Activated T-cell treated with anti-CD3 and anti-CD28 coated beads, Interleukin-2, amount 50 U/mL, for 72 hours (primary cell): ENCODE data around the gene GRIA1. TPM values are rescaled to one million over a fixed set of nuclear protein-coding genes. Genes with fewer than 3 reads are reported as not detected.

Source experiments
- ATAC-seq, 2 donors: fragments of 150-1000 bp; cut with Tn5 transposase; replicated peaks in 1 of 2; 2 replicates each; pipeline ENCODE4 v1.10.0; 2021; ENCODE audit warnings: moderate library complexity in 2 of 2, mild to moderate bottlenecking in 1 of 2
- DNase-seq, 2 donors: peaks; one replicate each; pipeline ENCODE4 v3.0.0; 2021 to 2022; ENCODE audit warnings: mixed read lengths in 1 of 2
- H3K27ac Mint-ChIP-seq: one replicate; pipeline ENCODE4 v1.8.0; 2022; ENCODE audit warnings: mild to moderate bottlenecking, moderate library complexity, mixed read lengths
- H3K27me3 Mint-ChIP-seq: one replicate; pipeline ENCODE4 v1.8.0; 2022; ENCODE audit warnings: low read depth, mixed read lengths
- H3K36me3 Mint-ChIP-seq, 2 donors: one replicate each; pipeline ENCODE4 v1.8.0; 2022; ENCODE audit warnings: mixed read lengths in 2 of 2, mild to moderate bottlenecking in 1 of 2; ENCODE audit not compliant: insufficient read depth in 2 of 2
- H3K4me1 Mint-ChIP-seq: one replicate; pipeline ENCODE4 v1.8.0; 2022; ENCODE audit warnings: low read depth, mixed read lengths
- H3K4me3 Mint-ChIP-seq, 2 donors: one replicate each; pipeline ENCODE4 v1.8.0; 2022; ENCODE audit warnings: mild to moderate bottlenecking in 2 of 2, mixed read lengths in 2 of 2, moderate library complexity in 2 of 2
- H3K9me3 Mint-ChIP-seq, 2 donors: one replicate each; pipeline ENCODE4 v1.8.0; 2022; ENCODE audit warnings: mixed read lengths in 2 of 2
- total RNA-seq, 2 donors: library from RNA; stranded (reverse); gene quantifications; one replicate each; pipeline ENCODE4 v1.2.3, GENCODE V29; 2022

The GRIA1 gene
- total RNA-seq, 2 donors from 2014 or later: not detected

DNA sequence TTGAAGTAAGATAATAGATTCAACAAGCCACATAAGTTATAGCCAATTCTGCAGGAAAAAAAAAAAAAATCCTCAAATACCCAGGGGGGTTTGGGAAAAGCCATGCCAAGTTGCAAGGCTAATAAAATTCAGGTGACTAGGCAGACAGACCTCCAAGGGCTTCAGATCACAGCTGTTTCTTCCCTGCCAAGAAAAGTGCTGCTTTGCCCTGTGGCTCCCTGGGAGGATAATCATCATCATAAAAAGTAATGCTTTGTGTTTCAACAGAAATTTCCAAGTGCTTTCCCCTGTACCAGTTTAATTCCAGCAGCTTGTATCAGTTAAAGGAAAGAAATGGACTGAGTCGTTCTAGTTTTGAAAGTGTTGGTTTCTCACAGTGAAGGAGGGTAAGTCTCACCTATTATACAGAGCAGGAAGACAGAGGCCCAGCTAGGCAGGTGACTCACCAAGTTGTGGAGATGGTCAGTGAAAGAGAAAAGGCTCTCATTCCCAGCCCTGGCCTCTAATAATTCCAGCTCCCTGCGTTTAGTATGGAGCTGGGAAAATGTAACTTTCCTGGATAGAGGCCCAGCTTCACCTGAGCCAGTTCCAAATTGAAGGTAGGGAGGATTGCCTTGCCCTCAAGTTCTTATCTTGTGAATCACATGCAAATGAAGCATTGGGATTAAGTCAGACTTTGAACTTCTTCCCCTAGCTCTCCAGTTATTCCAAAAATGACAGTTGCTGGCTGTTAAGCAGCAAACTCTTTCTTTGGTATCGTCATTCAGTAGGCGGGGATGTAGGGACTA is 263.4 kb downstream of the GRIA1 start:
- no peaks in the 10 kb centered on the region for H3K36me3 Mint-ChIP-seq

DNA sequence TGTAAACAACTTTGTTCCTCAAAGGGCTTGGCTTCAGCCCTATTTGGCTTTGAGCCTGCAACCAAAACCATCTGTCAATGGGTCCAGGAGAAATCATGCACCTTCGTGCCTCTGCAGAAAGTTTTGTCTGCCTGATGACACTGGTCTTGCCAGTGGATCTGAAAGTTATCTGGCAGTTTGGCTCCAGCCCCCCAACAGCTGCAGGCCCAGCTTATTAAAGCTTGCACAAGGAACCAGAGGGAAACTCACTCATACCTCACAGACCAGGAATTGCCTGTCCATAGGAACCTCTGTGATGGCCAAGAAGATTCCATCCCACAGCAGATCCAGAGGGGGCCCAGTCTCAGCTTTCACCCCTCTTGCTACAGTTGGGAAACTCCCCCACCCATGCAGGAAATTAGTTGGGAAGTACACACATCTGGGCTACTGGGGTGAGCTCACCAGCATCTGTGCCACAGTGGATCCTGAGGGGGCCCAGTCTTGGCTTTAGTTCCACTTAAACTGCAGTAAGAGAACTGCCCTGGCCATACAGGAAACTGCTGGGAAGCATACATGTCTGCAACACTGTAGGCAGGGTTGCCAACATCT is 265.5 kb downstream of the GRIA1 start:
- Mint-ChIP-seq H3K27me3 (no peaks in the 10 kb centered on the region), H3K4me1 (no peaks in the 10 kb centered on the region), H3K9me3 (peaks cover 3 to 7% of the 10 kb centered on the region in 2 donors), H3K36me3 (no peaks in the 10 kb centered on the region), H3K27ac (no peak overlapping the region), H3K4me3 (no peak overlapping the region)
- DNase-seq (no peak), ATAC-seq (no peak)

More for the DNA sequence above, 263.4 kb downstream of the GRIA1 start:
- no peaks in the 10 kb centered on the region for H3K27me3 Mint-ChIP-seq
- no peaks in the 10 kb centered on the region for H3K4me1 Mint-ChIP-seq
- DNase-seq (no peak), ATAC-seq (no peak)
- no peak overlapping the region for H3K4me3 Mint-ChIP-seq
- peaks cover 3% of the 10 kb centered on the region in 2 donors for H3K9me3 Mint-ChIP-seq
- H3K27ac Mint-ChIP-seq: no peak overlapping the region

DNA sequence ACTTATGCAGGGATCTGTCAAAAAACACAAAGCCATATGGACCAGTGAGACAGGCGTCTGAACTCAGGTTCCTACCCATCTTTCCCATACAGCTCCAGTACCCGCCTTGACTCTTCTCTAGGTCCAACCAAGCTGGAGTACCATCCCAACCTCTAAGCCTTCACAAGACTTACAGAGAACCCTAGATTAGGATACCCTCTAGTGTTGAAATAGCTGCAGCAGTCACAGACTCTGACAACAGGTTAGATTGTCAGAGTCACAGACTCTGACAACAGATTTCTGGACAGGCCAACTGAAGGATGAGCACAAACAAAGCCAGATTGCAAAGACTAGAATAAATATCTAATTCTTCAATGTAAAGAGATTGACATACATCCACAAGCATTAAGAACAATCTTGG is 266.1 kb downstream of the GRIA1 start:
- H3K4me1 Mint-ChIP-seq: no peaks in the 10 kb centered on the region
- no peaks in the 10 kb centered on the region for H3K36me3 Mint-ChIP-seq
- H3K27me3 Mint-ChIP-seq: no peaks in the 10 kb centered on the region
- H3K27ac Mint-ChIP-seq: no peak overlapping the region
- DNase-seq: no peak
- H3K4me3 Mint-ChIP-seq: no peak overlapping the region
- no peak for ATAC-seq
- H3K9me3 Mint-ChIP-seq: peaks cover 3 to 8% of the 10 kb centered on the region in 2 donors

DNA sequence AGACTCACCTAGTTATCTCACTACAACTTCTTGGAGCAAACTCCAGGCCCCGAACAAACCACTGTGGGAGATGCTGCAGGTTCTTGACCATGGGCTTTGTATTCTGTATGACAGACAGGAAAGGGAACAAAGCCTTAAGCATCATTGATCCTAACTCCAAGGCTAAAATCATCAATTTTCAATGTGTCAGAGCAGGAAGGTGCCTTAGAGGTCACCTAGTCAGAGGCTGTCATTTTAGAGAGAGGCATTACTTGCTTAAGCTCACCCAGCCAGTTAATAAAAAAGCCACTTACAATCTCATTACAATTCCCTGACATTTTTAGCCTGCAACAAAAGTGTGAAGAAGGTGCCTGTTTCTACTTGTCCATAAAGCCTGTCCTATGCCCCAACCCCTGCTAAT is 275.5 kb downstream of the GRIA1 start:
- H3K27ac Mint-ChIP-seq: no peak overlapping the region
- DNase-seq (no peak), ATAC-seq (no peak)
- H3K36me3 Mint-ChIP-seq: no peaks in the 10 kb centered on the region
- H3K4me3 Mint-ChIP-seq: no peak overlapping the region
- H3K9me3 Mint-ChIP-seq: peaks cover under 1 to 4% of the 10 kb centered on the region in 2 donors
- H3K27me3 Mint-ChIP-seq: no peaks in the 10 kb centered on the region
- H3K4me1 Mint-ChIP-seq: no peaks in the 10 kb centered on the region

DNA sequence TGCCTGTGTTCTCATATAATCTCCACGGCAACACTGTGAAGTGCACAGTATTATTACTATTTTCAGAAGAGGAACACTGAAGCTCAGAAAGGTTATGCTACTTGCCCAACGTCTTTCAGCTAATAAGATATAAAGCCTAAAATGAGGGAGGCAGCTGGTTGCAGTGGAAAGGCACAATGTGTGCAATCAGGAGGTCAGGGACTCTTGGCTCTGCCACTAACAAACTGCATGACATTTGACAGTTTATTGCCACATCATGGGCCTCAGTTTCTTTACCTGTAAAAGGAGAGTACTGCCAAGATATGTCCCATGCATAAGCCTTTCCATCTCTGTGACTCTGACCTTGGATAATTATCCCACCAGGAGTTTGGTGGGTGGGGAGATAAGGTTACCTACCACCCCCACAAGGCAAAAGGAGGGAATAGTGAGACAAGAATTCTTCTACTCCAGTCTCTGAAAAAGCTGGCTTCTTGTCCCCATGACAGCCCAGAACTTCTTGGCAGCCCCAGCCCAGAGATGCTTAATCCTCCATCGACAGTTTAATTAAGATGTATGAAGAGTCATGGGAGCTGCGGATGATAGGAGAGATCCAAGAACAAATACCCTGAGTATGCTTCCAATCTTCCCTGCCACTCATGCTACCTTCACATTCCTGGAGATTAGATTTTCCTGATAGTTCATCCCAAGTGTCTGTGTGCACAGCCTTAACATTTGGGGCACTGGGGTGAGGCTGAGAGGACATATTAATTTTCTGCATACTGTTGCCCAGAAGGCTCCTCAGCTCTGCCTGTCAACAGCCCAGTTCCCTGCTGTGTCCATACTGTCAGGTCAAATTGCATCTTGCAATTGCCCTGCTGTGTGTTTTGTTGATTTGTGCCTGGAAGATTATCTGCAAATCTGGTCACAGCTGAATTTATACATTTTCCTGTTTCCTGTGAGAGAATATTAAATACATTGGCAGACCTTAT is 277.0 kb downstream of the GRIA1 start:
- Mint-ChIP-seq H3K4me1 (no peaks in the 10 kb centered on the region), H3K27ac (no peak overlapping the region), H3K9me3 (peaks cover 0 to 4% of the 10 kb centered on the region in 2 donors), H3K4me3 (no peak overlapping the region), H3K27me3 (no peaks in the 10 kb centered on the region), H3K36me3 (no peaks in the 10 kb centered on the region)
- no peak for DNase-seq
- no peak for ATAC-seq

DNA sequence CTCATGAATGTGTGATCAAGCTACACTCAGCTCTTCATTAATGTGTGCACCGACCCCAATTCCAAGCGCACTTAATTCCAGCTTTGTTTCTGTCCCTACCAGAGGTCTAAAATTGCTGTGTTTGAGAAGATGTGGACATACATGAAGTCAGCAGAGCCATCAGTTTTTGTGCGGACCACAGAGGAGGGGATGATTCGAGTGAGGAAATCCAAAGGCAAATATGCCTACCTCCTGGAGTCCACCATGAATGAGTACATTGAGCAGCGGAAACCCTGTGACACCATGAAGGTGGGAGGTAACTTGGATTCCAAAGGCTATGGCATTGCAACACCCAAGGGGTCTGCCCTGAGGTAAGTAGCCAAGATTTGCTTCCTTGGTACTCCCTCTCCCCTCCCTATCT is 279.6 kb downstream of the GRIA1 start:
- no peaks in the 10 kb centered on the region for H3K27me3 Mint-ChIP-seq

DNA sequence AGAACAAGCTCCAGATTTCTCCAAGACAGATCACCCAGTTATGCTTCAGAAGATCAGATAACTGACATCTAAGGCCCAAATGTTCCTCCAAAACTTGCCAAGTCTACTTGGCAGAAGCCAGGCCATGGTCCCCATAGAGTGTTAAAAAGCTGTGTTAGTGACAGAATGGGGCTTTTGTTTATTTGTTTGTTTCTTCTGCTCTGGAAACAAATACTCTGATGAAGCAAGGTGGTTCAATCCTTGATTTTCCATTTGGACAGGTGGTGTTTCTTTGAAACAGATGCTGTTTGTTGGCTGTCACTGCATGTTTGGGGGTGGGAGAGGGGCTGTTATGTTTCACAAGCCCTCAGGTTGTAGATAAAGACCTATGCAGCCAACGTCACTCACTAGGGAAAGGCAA is 284.2 kb downstream of the GRIA1 start:
- no peak overlapping the region for H3K27ac Mint-ChIP-seq
- H3K36me3 Mint-ChIP-seq: no peaks in the 10 kb centered on the region
- no peaks in the 10 kb centered on the region for H3K9me3 Mint-ChIP-seq
- DNase-seq (no peak), ATAC-seq (no peak)
- no peaks in the 10 kb centered on the region for H3K4me1 Mint-ChIP-seq
- no peaks in the 10 kb centered on the region for H3K27me3 Mint-ChIP-seq
- H3K4me3 Mint-ChIP-seq: no peak overlapping the region

More for the DNA sequence above, 279.6 kb downstream of the GRIA1 start:
- no peak overlapping the region for H3K27ac Mint-ChIP-seq
- DNase-seq: no peak
- H3K9me3 Mint-ChIP-seq: no peaks in the 10 kb centered on the region
- H3K4me1 Mint-ChIP-seq: no peaks in the 10 kb centered on the region
- no peak overlapping the region for H3K4me3 Mint-ChIP-seq
- ATAC-seq: no peak
- H3K36me3 Mint-ChIP-seq: no peaks in the 10 kb centered on the region

DNA sequence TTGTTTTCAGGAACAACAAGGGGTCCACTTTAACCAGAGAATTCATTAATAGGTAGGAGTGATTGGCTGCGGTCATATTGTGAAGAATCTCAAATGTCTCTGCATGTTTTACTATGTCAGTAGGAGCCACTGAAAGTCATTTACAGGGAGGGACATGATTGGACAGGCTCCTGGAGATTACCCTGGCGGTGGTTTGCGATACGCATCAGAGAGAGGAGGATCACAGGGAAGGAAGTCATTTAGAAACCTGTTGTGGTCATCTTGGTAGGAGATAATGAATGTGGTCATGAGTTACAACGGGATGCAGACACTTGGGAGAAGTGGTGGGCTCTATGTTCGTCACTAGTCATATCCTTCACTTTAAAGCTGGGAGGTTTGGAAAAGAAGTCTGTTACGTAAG is 285.5 kb downstream of the GRIA1 start:
- Mint-ChIP-seq H3K4me3 (no peak overlapping the region), H3K27ac (no peak overlapping the region), H3K27me3 (no peaks in the 10 kb centered on the region), H3K36me3 (no peaks in the 10 kb centered on the region), H3K4me1 (no peaks in the 10 kb centered on the region), H3K9me3 (no peaks in the 10 kb centered on the region)
- DNase-seq (no peak), ATAC-seq (no peak)

DNA sequence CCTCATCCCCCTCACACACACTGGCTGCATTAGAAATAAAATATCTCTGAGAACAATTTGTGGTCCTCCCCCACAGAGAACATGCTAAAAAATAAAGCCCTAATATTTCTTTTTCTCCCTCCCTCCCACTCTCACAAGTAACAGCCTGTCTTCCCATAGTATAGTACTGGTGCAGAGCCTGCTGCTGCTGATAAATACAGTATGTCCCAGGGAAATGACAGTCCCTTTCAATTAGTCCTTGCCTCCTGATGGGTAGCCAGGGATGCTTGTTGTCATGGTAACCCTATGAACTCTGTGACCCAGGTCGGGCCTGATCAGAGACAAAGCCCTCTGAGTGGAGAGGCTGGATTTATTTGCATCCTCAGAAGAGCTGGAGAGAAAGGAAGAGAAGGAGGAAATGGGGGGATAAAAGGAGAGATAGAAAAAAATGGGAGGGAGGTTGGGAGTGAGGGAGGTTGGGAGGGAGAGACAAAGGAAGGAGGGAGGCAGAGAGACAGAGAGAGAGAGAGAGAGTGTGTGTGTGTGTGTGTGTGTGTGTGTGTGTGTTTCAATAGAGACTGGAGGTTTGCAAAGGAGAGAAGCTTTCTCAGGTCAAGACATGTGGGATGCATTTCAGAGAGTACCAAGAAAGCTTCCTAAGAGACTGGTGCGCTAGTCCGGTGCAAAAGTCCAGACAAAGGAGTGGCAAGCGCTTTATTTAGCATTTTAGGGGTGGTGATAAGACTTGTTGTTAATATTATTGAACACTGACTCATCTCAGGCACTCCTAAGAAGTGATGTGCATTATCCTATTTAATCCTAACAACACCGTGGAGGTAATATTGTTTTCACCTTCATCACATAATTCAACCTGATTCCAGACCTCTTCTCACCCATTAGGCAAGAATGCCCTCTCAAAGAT is 287.5 kb downstream of the GRIA1 start:
- H3K36me3 Mint-ChIP-seq: no peaks in the 10 kb centered on the region
- DNase-seq: no peak
- no peaks in the 10 kb centered on the region for H3K9me3 Mint-ChIP-seq
- H3K4me3 Mint-ChIP-seq: no peak overlapping the region
- H3K4me1 Mint-ChIP-seq: no peaks in the 10 kb centered on the region
- H3K27me3 Mint-ChIP-seq: no peaks in the 10 kb centered on the region
- H3K27ac Mint-ChIP-seq: no peak overlapping the region
- ATAC-seq: no peak

DNA sequence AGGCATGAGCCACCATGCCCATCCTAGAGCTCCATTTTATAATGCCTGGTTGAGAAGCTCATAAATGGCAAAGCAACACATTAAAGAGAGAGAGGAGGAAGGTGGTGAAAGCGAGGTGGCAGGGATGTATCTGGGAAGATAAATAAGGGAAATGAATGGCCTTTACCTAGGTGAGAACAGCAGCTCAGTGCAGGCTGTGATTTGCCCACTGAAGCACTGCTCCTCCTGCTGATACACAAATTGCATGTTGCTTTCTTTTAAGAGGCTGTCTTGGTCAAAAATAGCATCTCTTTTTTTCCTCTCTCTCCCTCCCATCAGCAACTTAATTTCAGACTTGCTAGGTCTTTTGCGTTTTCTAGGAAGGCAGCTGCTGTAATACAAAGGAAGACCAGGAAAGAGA is 289.4 kb downstream of the GRIA1 start:
- H3K27me3 Mint-ChIP-seq: no peaks in the 10 kb centered on the region
- H3K9me3 Mint-ChIP-seq: no peaks in the 10 kb centered on the region
- H3K4me3 Mint-ChIP-seq: no peak overlapping the region
- no peak overlapping the region for H3K27ac Mint-ChIP-seq
- no peak for DNase-seq
- no peaks in the 10 kb centered on the region for H3K4me1 Mint-ChIP-seq
- H3K36me3 Mint-ChIP-seq: no peaks in the 10 kb centered on the region
- ATAC-seq: no peak

DNA sequence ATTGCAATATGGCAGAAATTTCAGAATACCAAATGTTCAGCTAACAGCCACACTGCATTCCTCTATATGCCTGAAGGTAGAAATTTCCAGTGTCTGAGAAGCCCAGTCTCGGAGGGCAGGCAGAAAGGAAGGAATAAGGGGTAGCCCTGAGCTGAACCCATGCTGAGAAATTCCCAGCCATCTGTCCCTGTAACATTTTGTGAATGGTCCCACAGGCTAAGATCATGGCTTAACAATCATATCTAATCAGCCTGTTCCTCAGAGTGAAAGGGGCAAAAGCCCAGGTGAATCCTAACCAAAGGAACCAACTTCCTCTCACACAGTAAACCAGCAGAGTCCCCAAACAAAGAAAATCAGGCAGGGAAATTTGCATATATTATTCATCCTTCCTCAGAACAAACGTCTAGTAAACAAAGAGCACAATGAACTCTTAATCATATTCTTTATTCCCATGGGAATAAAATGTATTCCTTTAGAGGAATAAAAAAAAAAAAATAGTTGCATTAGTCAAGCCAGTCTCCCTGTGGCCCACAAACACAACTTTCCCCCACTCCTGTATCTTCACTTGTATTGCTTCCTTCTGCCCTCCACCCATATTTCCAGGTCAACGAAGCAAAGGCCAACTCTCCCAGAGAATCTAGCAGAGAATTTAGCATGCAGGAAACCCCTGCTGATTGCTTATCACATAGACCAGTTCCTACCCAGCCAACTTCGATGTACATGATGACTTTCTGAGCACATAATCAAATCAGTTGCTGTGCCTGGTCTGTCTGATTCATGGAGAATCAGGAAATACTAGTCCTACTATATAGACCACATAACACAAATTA is 290.6 kb downstream of the GRIA1 start:
- Mint-ChIP-seq H3K36me3 (no peaks in the 10 kb centered on the region), H3K4me3 (no peak overlapping the region), H3K4me1 (no peaks in the 10 kb centered on the region), H3K9me3 (no peaks in the 10 kb centered on the region), H3K27me3 (no peaks in the 10 kb centered on the region), H3K27ac (no peak overlapping the region)
- no peak for DNase-seq
- ATAC-seq: no peak
